Thymus (tissue), 11 donors: ENCODE measurements around the gene ABCG2. TPM values are rescaled to one million over a fixed set of nuclear protein-coding genes. Genes with fewer than 3 reads are reported as not detected.

ENCODE experiments used
- DNase-seq, 9 donors: peaks; one replicate each; pipeline ENCODE4 v3.0.0-alpha.2; 2013; ENCODE audit warnings: low spot score in 9 of 9, low read depth in 6 of 9, missing footprints in 1 of 9
- H3K27ac ChIP-seq, 2 donors: one replicate each; pipeline ENCODE4 v1.5.1; 2013; ENCODE audit warnings: control low read depth in 1 of 2, low read depth in 1 of 2, low read length in 1 of 2, mild to moderate bottlenecking in 1 of 2, moderate library complexity in 1 of 2
- H3K27me3 ChIP-seq, 2 donors: one replicate each; pipeline ENCODE4 v1.5.1; 2013; ENCODE audit warnings: low read length in 1 of 2; ENCODE audit not compliant: control insufficient read depth in 2 of 2, insufficient read depth in 1 of 2
- H3K36me3 ChIP-seq, 2 donors: one replicate each; pipeline ENCODE4 v1.5.1; 2013; ENCODE audit warnings: low read length in 1 of 2, mild to moderate bottlenecking in 1 of 2, moderate library complexity in 1 of 2; ENCODE audit not compliant: control insufficient read depth in 2 of 2, insufficient read depth in 2 of 2
- H3K4me1 ChIP-seq, 2 donors: one replicate each; pipeline ENCODE4 v1.5.1; 2013; ENCODE audit warnings: low read length in 2 of 2; ENCODE audit not compliant: control insufficient read depth in 2 of 2, insufficient read depth in 2 of 2
- H3K4me3 ChIP-seq, 2 donors: one replicate each; pipeline ENCODE4 v1.5.1; 2013; ENCODE audit warnings: low read length in 2 of 2, control low read depth in 1 of 2, mild to moderate bottlenecking in 1 of 2
- H3K9me3 ChIP-seq, 2 donors: one replicate each; pipeline ENCODE4 v1.5.1; 2013; ENCODE audit warnings: low read length in 1 of 2, mild to moderate bottlenecking in 1 of 2; ENCODE audit not compliant: control insufficient read depth in 2 of 2, insufficient read depth in 1 of 2
- WGBS: extraction: QIAGEN DNeasy Blood & Tissue Kit; methylation state at CpG from one replicate; pipeline ENCODE4 v1.1.7; 2013; 5-methylcytosine and 5-hydroxymethylcytosine counted together
- polyA plus RNA-seq: library from polyadenylated mRNA; stranded (reverse); fragments of 200-250 nt; gene quantifications from one replicate; pipeline ENCODE4 v1.2.3, GENCODE V29; 2013
- total RNA-seq: library from RNA; stranded (reverse); fragments of 120-200 nt; gene quantifications from one replicate; pipeline ENCODE4 v1.2.4, GENCODE V29; 2013
- donor health status: healthy.

ABCG2 gene
- total and polyA plus RNA-seq, 2 donors: 0.59 to 1.4 TPM

DNA sequence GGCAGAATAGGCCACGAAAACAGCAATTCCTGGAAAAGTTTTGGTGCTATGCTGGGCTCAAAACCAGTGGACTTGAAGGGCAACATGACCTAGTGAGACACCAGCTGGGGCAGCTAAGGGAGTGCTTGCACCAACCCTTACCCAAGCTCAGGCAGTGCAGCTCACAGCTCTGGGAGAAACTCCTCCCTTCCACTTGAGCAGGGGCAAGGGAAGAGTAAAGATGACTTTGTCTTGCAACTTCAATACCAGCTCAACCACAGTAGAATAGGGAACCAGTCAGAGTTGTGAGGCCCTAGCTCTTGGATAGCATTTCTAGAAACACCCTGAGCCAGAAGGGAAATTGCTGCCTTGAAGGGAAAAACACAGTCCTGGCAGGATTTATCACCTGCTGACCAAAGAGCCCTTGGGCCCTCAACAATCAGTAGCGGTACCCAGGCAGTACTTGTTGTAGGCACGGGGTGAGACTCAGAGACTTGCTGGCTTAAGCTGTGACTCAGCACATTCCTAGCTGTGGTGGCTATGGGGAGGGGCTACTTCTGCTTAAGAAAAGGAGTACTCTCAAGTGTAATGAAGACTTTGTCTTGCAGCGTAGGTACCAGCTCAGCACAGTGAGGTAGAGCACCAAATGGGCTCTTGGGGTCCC is 19.7 kb upstream of the ABCG2 start:
- 43% methylated on average over 4 of the region's 4 CpGs for WGBS
- H3K4me1 ChIP-seq: no peaks in the 10 kb centered on the region
- no peaks in the 10 kb centered on the region for H3K27me3 ChIP-seq
- DNase-seq: peak in 1 of 9 donors; percentile 29
- no peak overlapping the region for H3K4me3 ChIP-seq
- H3K36me3 ChIP-seq: no peaks in the 10 kb centered on the region
- H3K9me3 ChIP-seq: no peaks in the 10 kb centered on the region
- no peak overlapping the region for H3K27ac ChIP-seq

DNA sequence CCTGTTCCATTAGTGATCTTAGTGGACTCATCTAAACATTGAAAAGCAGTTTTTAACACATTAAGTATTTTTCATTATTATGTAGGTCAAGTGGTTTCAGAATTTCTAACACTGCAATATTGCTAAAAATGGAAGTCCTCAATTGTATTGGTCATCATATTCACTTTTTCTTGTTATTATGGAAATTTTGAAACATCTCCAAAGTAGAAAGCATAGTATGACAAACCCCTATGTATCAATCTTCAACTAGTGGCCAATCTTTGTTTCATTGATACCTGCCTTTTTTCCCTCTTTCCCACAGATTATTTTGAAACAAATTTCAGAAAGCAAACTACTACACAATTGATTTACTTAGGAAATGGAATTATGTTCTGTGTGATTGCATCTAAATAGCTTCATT is 14.5 kb upstream of the ABCG2 start:
- no peak for DNase-seq
- no peaks in the 10 kb centered on the region for H3K36me3 ChIP-seq
- H3K27ac ChIP-seq: no peak overlapping the region
- no peaks in the 10 kb centered on the region for H3K9me3 ChIP-seq
- H3K4me3 ChIP-seq: no peak overlapping the region
- H3K27me3 ChIP-seq: no peaks in the 10 kb centered on the region
- H3K4me1 ChIP-seq: no peaks in the 10 kb centered on the region

DNA sequence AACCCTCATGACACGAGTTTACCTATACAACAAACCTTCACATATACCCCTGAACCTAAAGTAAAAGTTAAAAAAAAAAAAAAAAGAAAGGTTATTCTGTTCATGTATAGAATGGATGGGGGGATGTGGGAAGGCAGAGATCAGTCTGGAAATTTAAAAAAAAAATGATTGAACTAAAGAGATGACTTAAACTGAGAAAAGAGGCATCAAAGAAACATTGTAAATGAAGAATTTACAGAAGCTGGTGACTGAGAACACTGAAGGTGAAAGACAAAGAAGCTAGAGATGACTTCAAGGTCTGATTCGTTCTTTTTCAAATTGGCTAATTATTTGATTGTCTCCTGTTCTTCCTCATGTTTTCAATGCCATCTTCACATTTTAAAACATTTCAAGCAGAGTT is 12.8 kb upstream of the ABCG2 start:
- Histone ChIP-seq H3K27ac (no peak overlapping the region), H3K36me3 (no peaks in the 10 kb centered on the region), H3K27me3 (no peaks in the 10 kb centered on the region), H3K4me3 (no peak overlapping the region), H3K4me1 (no peaks in the 10 kb centered on the region), H3K9me3 (no peaks in the 10 kb centered on the region)
- 84% methylated on average over 2 of the region's 2 CpGs for WGBS
- no peak for DNase-seq

DNA sequence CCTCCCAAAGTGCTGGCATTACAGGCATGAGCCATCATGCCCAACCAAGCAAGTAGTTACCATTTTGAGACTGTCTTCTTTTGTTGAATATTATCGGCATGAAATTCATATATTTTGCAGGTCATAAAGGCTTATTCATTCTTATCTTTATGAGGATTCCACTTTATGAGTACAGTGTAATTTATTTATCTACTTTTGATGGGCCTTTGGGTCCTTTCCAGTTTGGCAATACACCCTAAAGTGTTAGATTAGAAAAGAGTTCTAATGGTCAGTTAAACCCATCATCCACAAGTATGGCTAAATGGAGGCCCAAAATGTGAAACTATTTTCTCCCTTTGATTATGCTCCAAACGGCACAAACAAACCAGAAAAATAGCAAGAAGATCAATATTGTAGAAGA is 10.9 kb upstream of the ABCG2 start:
- DNase-seq: no peak
- no peak overlapping the region for H3K4me3 ChIP-seq
- H3K27ac ChIP-seq: no peak overlapping the region
- H3K9me3 ChIP-seq: no peaks in the 10 kb centered on the region
- no peaks in the 10 kb centered on the region for H3K36me3 ChIP-seq
- H3K27me3 ChIP-seq: no peaks in the 10 kb centered on the region
- 96% methylated on average over 2 of the region's 2 CpGs for WGBS
- H3K4me1 ChIP-seq: no peaks in the 10 kb centered on the region

DNA sequence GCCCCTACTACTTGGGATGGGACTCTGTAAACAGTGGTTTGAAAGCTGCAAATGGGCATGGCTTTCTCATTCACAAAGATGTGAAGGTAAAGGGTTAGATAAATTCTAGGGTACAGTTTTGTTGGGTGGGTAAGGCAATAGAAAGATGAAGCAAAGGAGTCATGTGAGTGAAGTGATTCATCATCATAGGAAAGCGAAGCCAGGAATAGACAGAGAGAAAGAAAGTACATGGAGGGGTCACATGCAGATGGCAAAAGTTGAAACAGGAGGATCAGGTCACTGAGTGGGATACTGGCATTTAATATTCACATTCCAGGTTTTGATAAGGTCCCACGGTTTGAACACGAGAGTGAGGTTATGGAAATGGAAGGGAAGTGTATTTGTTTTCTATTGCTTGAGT is 8.2 kb upstream of the ABCG2 start:
- no peaks in the 10 kb centered on the region for H3K4me1 ChIP-seq
- DNase-seq: no peak
- 97% methylated on average over 3 of the region's 3 CpGs for WGBS

DNA sequence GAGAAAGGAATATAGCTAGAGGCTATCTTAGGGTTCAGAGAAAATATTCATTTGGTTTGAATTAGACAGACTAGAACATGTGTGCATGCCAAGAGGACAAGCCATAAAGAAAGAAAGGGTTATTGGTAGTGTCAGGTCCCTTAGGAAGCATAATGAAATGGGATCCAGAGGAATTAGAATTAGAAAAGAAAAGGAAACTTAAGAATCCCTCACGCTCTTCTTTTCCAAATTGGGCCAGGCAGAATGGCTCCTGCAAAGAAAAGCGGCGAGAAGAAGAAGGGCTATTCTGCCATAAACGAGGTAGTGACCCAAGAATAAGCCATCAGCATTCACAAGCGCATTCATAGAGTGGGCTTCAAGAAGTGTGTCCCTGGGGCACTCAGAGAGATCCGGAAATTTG is 4.9 kb upstream of the ABCG2 start:
- Histone ChIP-seq H3K27ac (no peak overlapping the region), H3K4me3 (no peak overlapping the region), H3K36me3 (no peaks in the 10 kb centered on the region), H3K9me3 (no peaks in the 10 kb centered on the region), H3K27me3 (peaks cover 0 to 8% of the 10 kb centered on the region in 2 donors), H3K4me1 (peaks cover 0 to under 1% of the 10 kb centered on the region in 2 donors)
- 98% methylated on average over 6 of the region's 6 CpGs for WGBS
- no peak for DNase-seq

More for the DNA sequence above, 8.2 kb upstream of the ABCG2 start:
- H3K4me3 ChIP-seq: no peak overlapping the region
- H3K27me3 ChIP-seq: no peaks in the 10 kb centered on the region
- H3K9me3 ChIP-seq: no peaks in the 10 kb centered on the region
- H3K36me3 ChIP-seq: no peaks in the 10 kb centered on the region
- H3K27ac ChIP-seq: no peak overlapping the region

DNA sequence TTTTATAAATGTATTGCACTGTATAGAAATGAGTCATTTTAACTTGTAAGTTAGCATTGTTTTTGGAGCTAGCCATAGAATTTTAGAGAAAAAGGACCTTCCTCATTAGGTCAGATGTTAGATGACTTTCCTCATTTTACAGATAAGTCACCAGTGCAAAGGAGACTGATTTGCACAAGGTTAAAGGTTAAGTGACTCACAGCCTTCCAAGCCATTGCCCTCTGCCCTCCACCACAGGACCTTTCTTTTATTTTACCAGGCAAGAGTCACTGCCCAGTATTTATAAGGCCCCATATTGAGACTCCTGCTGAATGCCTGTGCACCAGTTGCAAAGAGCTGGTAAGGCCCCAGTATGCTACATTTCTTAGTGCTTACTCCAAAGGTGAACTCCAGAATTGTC is 4.2 kb upstream of the ABCG2 start:
- Histone ChIP-seq H3K27me3 (peaks cover 0 to 11% of the 10 kb centered on the region in 2 donors), H3K4me1 (peaks cover 0 to 3% of the 10 kb centered on the region in 2 donors), H3K9me3 (no peaks in the 10 kb centered on the region), H3K36me3 (no peaks in the 10 kb centered on the region), H3K4me3 (no peak overlapping the region), H3K27ac (no peak overlapping the region)
- no peak for DNase-seq

DNA sequence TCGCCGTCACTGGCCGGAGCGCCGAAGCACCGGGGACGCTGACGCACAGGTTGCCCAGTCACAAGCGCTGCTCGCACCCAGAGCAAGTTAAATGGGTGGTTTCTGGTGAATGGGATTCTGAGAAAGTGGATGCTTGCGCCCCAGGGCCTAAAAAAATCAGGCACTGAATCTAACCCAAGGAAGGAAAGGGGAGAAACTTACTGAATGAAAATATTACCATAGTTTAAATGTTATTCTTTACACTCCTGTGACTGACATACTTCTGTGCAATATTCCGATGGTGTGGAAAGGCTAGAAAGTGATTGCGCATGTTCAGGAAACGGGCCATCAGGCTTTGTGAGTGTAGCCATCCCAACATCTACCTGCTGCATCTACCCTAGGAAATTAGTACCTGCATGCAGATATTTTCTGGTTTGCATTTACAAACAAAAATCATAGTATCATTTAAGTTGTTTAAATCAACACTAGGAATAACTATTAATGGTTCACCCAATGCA is 838 bp upstream of the ABCG2 start:
- peak in 1 of 9 donors; percentile 9 for DNase-seq
- Histone ChIP-seq H3K4me1 (peaks cover 0 to 3% of the 10 kb centered on the region in 2 donors), H3K4me3 (peak overlapping the region; percentile 42 to 56), H3K27ac (no peak overlapping the region), H3K9me3 (no peaks in the 10 kb centered on the region), H3K36me3 (no peaks in the 10 kb centered on the region), H3K27me3 (peaks cover 0 to 13% of the 10 kb centered on the region in 2 donors)
- 33% methylated on average over 14 of the region's 14 CpGs for WGBS

DNA sequence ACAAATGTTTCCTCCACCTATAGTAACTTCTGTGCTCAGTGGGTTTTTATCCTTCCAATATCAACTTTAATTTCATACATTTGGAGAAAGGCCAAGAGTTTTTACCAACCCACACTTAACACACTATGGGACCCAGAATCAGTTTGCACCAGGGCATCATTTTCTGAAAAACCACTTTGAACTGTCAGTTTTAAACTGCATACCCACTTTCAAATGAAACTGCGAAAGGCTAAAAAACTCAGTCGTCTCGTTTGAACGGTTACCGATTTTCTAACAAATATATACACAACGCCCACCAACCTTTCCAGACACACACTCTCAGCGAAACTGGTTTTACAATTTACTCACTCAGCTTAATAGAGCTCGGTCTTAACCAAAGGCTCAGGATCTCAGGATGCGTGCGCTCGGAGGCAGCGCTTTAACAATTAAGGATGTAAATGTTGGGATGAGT is 376 bp downstream of the ABCG2 start:
- Histone ChIP-seq H3K4me1 (peaks cover 0 to 3% of the 10 kb centered on the region in 2 donors), H3K36me3 (no peaks in the 10 kb centered on the region), H3K4me3 (peak overlapping the region; percentile 42 to 56), H3K9me3 (no peaks in the 10 kb centered on the region), H3K27me3 (peaks cover 0 to 13% of the 10 kb centered on the region in 2 donors), H3K27ac (no peak overlapping the region)
- whole genome bisulfite sequencing: 12% methylated on average over 12 of the region's 12 CpGs
- DNase-seq: peak in 1 of 9 donors; percentile 1
